ENCODE data around the gene HACD1. TPM values are rescaled to one million over a fixed set of nuclear protein-coding genes. Genes with fewer than 3 reads are reported as not detected.

The HACD1 gene, protein sequence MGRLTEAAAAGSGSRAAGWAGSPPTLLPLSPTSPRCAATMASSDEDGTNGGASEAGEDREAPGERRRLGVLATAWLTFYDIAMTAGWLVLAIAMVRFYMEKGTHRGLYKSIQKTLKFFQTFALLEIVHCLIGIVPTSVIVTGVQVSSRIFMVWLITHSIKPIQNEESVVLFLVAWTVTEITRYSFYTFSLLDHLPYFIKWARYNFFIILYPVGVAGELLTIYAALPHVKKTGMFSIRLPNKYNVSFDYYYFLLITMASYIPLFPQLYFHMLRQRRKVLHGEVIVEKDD
- total RNA-seq (2022; extraction: Qiagen RNA extraction; ENCODE audit: low read depth): 40.1 to 60.5 TPM (median 55.2 TPM) in 5 replicates

DNA sequence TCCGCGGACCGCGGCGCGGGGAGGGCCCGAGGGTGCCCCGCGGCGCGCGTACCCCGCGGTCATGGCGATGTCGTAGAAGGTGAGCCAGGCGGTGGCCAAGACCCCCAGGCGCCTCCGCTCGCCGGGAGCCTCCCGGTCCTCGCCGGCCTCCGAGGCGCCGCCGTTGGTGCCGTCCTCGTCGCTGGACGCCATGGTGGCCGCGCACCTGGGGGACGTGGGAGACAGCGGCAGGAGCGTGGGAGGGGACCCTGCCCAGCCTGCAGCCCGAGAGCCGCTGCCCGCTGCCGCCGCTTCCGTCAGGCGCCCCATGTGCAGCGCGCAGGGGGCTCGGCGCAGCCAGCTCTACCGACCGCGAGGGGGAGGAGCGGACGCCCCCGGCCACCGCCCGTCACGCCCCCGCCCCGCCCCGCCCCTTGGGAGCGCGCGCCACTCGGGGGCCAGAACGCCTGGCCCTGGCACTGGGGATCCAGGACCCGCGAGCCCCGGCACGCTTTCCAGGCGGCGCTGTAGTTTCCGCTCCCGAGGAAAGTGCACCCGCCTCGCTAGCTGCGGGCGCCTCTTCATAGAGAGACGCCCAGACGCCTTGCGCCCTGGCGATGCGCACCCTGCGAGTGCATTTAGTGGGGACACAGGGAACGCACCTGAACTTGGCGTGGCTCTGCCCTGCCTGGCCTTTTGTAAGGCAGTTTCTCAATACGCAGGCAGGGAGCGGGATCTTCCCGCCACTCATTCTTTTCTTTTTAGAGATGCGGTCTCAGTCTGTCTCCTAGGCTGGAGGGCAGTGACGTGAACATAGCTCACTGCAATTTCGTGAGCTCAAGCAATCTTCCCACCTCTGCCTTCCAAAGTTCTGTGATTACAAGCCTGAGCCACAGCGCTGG, at the start of gene HACD1:
HACD1 (minus strand) TSS at position 344 of the 881 bp plus-strand sequence; CDS start at position 309, 35 bp downstream.

DNA sequence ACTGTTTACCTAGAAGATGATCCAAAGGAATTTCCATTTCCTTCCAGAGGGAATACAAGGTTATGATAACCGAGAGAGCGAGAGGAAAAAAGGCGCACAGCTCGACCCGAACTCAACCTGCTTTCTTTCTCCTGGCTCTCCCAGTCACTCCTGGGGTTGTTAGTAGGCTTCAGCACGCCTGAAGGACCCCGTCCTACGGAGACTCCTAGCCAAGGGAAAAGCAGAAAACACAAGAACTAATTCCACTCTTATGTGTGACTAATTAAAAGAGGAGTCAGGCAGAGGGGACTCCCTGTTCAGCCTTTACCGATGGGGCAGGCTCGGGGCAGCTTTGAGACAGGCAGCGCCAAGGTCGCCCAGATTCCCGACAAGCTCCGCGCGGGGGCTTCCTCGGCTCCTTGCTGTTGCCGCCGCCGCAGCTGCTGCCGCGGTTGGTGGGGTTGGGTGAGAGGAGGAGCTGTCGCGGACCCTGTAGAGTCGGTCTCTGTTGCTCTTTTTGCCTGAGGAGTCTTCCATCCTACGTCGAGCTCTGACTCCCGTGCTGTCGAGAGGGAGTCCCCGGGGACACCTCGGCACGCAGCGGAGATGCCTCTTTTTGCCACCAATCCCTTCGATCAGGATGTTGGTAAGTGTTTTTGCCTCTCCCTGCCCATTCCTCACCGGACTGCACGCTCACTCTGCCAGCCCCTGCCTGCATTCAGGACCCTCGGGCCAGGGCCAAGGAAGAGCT, 26.7 kb upstream of the HACD1 start, which contains the start of gene STAM:
STAM (plus strand) TSS at position 397 of the 730 bp plus-strand sequence; CDS start at position 586, 189 bp downstream.

Other genes with a start within 250 kb of the HACD1 start
- 0.06 to 0.08 TPM in 2 of 5 replicates, not detected in the others for gene ST8SIA6, start 162.8 kb downstream of the HACD1 start, total RNA-seq (2022; extraction: Qiagen RNA extraction; ENCODE audit: low read depth)
- gene STAM, start 26.8 kb upstream of the HACD1 start, total RNA-seq (2022; extraction: Qiagen RNA extraction; ENCODE audit: low read depth): 21.0 to 29.0 TPM (median 25.7 TPM) in 5 replicates
- gene TMEM236, start 134.8 kb upstream of the HACD1 start, total RNA-seq (2022; extraction: Qiagen RNA extraction; ENCODE audit: low read depth): 0.04 to 0.09 TPM (median 0.05 TPM) in 5 replicates
- not detected in 5 replicates for gene MRC1, start 192.0 kb upstream of the HACD1 start, total RNA-seq (2022; extraction: Qiagen RNA extraction; ENCODE audit: low read depth)

All from A549 treated with ZK216348 at 1 μM for 4 hours (cell line).